Glutamatergic neuron (in vitro differentiated cells): ENCODE results near the gene SLC6A18. TPM values are rescaled to one million over a fixed set of nuclear protein-coding genes. Genes with fewer than 3 reads are reported as not detected.

ENCODE experiments used
- DNase-seq: peaks from one replicate; pipeline ENCODE4 v3.0.0; 2022
- H3K27ac Mint-ChIP-seq: one replicate; pipeline ENCODE4 v1.8.0; 2020; ENCODE audit warnings: mild to moderate bottlenecking, mixed read lengths, inconsistent platforms; ENCODE audit not compliant: unreplicated experiment
- H3K27me3 Mint-ChIP-seq: one replicate; pipeline ENCODE4 v1.8.0; 2020; ENCODE audit warnings: mild to moderate bottlenecking, moderate library complexity, mixed read lengths, inconsistent platforms; ENCODE audit not compliant: unreplicated experiment
- H3K36me3 Mint-ChIP-seq: one replicate; pipeline ENCODE4 v1.8.0; 2020; ENCODE audit warnings: mild to moderate bottlenecking, mixed read lengths, inconsistent platforms; ENCODE audit not compliant: unreplicated experiment
- H3K4me1 Mint-ChIP-seq: one replicate; pipeline ENCODE4 v1.8.0; 2020; ENCODE audit warnings: mild to moderate bottlenecking, low read depth, mixed read lengths, inconsistent platforms; ENCODE audit not compliant: unreplicated experiment
- H3K4me3 Mint-ChIP-seq: one replicate; pipeline ENCODE4 v1.8.0; 2020; ENCODE audit warnings: mild to moderate bottlenecking, mixed read lengths, inconsistent platforms; ENCODE audit not compliant: unreplicated experiment
- H3K9me3 Mint-ChIP-seq: one replicate; pipeline ENCODE4 v1.8.0; 2020; ENCODE audit warnings: mild to moderate bottlenecking, moderate library complexity, mixed read lengths, inconsistent platforms; ENCODE audit not compliant: unreplicated experiment
- total RNA-seq: library from RNA; stranded (reverse); fragmentation: NEBNext Ultra II Directional; extraction: Animal tissue kit (Norgen Biotek cat#: 25700); gene quantifications from one replicate; pipeline ENCODE4 v1.2.1, GENCODE V29; 2021; ENCODE audit not compliant: unreplicated experiment
- TF ChIP-seq, protein P1 (sequence below): fragments of 200-600 bp; sonication (generic); IDR thresholded peaks from one replicate; pipeline ENCODE4 v1.5.0; 2021; ENCODE audit not compliant: partially characterized antibody, unreplicated experiment

The SLC6A18 gene
- total RNA-seq, 1 donor from 2014 or later: not detected

DNA sequence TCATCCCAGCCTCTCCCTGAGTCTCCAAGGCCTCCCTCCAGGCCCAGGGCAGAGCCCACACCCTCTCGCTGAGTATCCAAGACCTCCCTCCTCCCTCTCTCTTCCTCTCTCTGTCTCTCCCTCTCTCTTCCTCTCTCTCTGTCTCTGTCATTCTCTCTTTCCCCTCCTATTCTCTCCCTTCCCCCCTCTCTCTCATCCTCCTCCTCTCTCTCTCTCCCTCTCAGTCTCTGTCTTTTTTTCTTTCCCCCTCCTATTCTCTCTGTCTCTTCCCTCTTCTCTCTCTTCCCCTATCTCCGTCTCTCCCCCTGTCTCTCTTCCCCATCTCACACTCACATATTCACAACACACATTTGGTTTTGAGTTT is 15.7 kb upstream of the SLC6A18 start:
- no peak overlapping the region for H3K4me3 Mint-ChIP-seq
- peaks cover 2% of the 10 kb centered on the region for H3K4me1 Mint-ChIP-seq
- no peak for DNase-seq
- TF ChIP-seq, protein P1, sequence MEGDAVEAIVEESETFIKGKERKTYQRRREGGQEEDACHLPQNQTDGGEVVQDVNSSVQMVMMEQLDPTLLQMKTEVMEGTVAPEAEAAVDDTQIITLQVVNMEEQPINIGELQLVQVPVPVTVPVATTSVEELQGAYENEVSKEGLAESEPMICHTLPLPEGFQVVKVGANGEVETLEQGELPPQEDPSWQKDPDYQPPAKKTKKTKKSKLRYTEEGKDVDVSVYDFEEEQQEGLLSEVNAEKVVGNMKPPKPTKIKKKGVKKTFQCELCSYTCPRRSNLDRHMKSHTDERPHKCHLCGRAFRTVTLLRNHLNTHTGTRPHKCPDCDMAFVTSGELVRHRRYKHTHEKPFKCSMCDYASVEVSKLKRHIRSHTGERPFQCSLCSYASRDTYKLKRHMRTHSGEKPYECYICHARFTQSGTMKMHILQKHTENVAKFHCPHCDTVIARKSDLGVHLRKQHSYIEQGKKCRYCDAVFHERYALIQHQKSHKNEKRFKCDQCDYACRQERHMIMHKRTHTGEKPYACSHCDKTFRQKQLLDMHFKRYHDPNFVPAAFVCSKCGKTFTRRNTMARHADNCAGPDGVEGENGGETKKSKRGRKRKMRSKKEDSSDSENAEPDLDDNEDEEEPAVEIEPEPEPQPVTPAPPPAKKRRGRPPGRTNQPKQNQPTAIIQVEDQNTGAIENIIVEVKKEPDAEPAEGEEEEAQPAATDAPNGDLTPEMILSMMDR: no peak
- H3K27ac Mint-ChIP-seq: no peak overlapping the region
- H3K9me3 Mint-ChIP-seq: peaks cover 7% of the 10 kb centered on the region
- peaks cover 15% of the 10 kb centered on the region for H3K27me3 Mint-ChIP-seq
- no peaks in the 10 kb centered on the region for H3K36me3 Mint-ChIP-seq

DNA sequence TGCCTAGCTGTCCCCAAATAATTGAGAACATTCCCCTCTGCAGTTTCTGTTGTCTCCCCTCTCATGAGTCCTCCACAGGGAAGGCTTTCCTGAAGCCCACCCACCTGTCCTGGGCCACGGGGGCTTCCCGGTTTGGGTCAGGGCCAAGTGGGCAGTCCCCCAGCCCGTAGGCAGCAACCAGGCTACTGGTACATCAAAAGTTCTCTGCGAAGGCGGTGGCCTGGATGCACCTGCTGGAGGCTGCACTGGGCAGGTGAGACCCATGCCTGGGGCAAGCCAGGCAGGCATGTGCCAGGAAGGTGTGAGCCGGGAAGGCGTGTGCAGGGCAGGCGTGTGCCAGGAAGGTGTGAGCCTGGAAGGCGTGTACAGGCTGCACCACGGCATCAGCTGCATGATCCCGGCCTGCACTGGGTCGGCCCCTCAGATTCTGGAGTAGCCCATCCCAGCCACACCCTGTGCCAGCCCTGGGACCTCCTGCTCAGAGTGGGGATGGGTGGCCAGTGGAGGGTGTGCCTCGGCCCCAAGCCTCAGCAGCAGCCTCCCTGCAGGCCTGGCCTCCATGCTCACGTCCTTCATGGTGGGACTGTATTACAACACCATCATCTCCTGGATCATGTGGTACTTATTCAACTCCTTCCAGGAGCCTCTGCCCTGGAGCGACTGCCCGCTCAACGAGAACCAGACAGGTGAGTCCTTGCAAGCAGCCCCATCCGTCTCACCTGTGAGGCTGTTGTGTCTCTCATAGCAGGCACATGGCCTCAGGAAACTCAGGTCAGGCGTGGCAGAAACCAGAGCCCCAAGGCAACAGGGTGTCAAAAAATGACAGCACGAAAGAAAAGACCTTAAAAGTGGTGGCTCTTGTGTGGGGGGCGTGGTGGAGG is 15.0 kb upstream of the SLC6A18 start:
- DNase-seq: peak; percentile 9
- no peaks in the 10 kb centered on the region for H3K4me1 Mint-ChIP-seq
- H3K27me3 Mint-ChIP-seq: peaks cover 11% of the 10 kb centered on the region
- H3K27ac Mint-ChIP-seq: no peak overlapping the region
- H3K9me3 Mint-ChIP-seq: peaks cover 7% of the 10 kb centered on the region
- H3K36me3 Mint-ChIP-seq: no peaks in the 10 kb centered on the region
- TF ChIP-seq, protein P1: no peak
- H3K4me3 Mint-ChIP-seq: no peak overlapping the region

DNA sequence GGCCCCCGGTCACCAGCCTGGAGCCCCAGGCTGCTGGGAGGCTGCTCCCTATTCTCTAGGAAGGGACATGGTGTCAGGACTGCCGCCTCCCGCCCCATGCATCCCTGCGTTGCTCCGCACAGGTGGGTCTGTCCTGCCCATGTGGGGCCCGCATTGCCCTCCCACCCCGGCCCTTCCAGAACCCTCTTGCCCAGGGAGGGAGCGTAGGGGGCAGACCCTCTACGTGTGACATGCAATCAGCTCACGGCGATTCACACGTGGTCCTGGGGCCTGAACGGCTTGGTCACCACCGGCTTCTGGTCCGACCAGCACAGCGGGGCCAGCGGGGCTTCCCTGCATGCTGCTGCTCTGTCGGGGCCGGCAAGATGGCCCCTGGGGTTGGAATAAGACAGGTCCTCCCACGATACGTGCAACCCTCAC is 14.3 kb upstream of the SLC6A18 start:
- H3K36me3 Mint-ChIP-seq: peaks cover 3% of the 10 kb centered on the region
- no peak overlapping the region for H3K27ac Mint-ChIP-seq
- H3K9me3 Mint-ChIP-seq: peaks cover 6% of the 10 kb centered on the region
- DNase-seq: peak; percentile 13
- no peaks in the 10 kb centered on the region for H3K4me1 Mint-ChIP-seq
- H3K27me3 Mint-ChIP-seq: peaks cover 10% of the 10 kb centered on the region
- no peak overlapping the region for H3K4me3 Mint-ChIP-seq
- TF ChIP-seq, protein P1: no peak

DNA sequence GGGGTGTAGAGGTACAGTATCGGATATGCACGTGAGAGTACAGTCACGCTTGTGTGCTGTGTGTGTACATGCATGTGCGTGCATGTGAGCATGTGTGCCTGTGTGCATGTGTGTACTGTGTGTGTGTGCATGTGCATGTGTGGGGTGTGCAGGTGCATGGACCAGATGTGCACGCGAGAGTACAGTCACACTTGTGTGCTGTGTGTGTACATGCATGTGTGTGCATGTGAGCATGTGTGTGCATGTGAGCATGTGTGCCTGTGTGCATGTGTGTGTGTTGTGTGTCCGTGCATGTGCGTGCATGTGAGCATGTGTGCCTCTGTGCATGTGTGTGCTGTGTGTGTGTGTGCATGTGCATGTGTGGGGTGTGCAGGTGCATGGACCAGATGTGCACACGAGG is 13.5 kb upstream of the SLC6A18 start:
- Mint-ChIP-seq H3K27me3 (peaks cover 10% of the 10 kb centered on the region), H3K4me1 (no peaks in the 10 kb centered on the region), H3K9me3 (peaks cover 8% of the 10 kb centered on the region), H3K36me3 (peaks cover 4% of the 10 kb centered on the region), H3K4me3 (no peak overlapping the region), H3K27ac (no peak overlapping the region)
- DNase-seq: peak; percentile 2
- TF ChIP-seq, protein P1: no peak

DNA sequence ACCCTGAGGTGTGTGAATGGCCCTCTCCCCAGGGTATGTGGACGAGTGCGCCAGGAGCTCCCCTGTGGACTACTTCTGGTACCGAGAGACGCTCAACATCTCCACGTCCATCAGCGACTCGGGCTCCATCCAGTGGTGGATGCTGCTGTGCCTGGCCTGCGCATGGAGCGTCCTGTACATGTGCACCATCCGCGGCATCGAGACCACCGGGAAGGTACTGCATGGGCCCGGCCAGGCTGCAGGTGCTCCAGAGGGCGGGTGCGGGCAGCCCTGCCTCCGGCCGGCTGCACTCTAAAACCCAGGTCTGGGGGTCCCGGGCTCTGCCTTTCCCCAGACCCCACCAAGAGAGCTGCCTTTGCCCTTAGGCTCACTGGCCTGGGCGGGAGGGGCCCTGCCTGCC is 12.9 kb upstream of the SLC6A18 start:
- no peaks in the 10 kb centered on the region for H3K4me1 Mint-ChIP-seq
- H3K36me3 Mint-ChIP-seq: peaks cover 4% of the 10 kb centered on the region
- no peak overlapping the region for H3K27ac Mint-ChIP-seq
- DNase-seq: peak; percentile 7
- TF ChIP-seq, protein P1: no peak
- peaks cover 8% of the 10 kb centered on the region for H3K9me3 Mint-ChIP-seq
- no peak overlapping the region for H3K4me3 Mint-ChIP-seq
- peaks cover 10% of the 10 kb centered on the region for H3K27me3 Mint-ChIP-seq
